LNCaP clone FGC (cell line): ENCODE measurements around the gene WRAP53.
A peak's percentile ranks its signal among the peaks of the same experiment; 100 is the strongest.

Experiments
- DNase-seq: peaks from one replicate; pipeline ENCODE4 v3.0.0-alpha.2; 2011; ENCODE audit warnings: low read depth
- H3K4me3 ChIP-seq: 2 replicates; pipeline ENCODE4 v1.5.1; 2011; ENCODE audit warnings: mild to moderate bottlenecking, low read depth, low read length, control low read depth
- TF ChIP-seq, protein P1 (sequence below): IDR thresholded peaks from 2 replicates; pipeline ENCODE4 v1.5.1; 2012; ENCODE audit warnings: mild to moderate bottlenecking; ENCODE audit not compliant: control insufficient read depth, insufficient read depth; ENCODE audit errors: extremely low read depth

The WRAP53 gene

GRCh38 chr17:7711051-7711755, 22.9 kb downstream of the WRAP53 start:
- no peak overlapping the region for H3K4me3 ChIP-seq
- no peak for DNase-seq
- TF ChIP-seq, protein P1, sequence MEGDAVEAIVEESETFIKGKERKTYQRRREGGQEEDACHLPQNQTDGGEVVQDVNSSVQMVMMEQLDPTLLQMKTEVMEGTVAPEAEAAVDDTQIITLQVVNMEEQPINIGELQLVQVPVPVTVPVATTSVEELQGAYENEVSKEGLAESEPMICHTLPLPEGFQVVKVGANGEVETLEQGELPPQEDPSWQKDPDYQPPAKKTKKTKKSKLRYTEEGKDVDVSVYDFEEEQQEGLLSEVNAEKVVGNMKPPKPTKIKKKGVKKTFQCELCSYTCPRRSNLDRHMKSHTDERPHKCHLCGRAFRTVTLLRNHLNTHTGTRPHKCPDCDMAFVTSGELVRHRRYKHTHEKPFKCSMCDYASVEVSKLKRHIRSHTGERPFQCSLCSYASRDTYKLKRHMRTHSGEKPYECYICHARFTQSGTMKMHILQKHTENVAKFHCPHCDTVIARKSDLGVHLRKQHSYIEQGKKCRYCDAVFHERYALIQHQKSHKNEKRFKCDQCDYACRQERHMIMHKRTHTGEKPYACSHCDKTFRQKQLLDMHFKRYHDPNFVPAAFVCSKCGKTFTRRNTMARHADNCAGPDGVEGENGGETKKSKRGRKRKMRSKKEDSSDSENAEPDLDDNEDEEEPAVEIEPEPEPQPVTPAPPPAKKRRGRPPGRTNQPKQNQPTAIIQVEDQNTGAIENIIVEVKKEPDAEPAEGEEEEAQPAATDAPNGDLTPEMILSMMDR, result no peak

DNA sequence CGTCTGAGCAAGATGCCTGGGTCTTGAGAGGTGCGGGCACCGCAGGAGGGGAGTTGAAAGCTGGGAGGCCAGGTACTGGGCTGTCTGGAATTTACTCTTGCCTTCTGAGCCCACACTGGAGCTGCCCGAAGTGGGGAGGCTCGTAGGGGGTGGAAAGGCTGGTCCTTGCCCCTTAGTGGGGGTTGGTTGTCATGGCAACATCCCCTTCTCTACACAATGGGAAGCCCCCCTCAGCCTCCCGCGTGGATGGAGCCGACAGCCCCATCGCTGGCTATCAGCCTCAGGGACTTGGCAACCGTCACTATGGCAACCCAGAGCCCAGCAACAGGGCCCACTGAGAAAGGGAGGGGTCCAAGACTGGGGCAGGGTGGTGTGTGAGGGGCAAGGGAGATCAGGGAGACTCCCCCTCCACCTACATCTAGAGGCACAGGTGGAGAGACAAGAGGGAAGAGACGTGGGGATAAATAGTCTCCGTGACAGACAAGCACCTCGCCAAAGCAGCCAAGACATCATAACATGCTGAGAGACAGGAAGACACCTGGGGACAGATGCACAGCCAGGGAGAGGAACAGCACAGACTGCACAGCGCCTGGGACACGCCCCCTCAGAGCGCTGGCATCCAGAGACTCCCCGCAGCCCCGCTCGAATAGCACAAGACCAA, 24.0 kb downstream of the WRAP53 start:
- TF ChIP-seq, protein P1, result no peak
- no peak overlapping the region for H3K4me3 ChIP-seq
- no peak for DNase-seq

DNA sequence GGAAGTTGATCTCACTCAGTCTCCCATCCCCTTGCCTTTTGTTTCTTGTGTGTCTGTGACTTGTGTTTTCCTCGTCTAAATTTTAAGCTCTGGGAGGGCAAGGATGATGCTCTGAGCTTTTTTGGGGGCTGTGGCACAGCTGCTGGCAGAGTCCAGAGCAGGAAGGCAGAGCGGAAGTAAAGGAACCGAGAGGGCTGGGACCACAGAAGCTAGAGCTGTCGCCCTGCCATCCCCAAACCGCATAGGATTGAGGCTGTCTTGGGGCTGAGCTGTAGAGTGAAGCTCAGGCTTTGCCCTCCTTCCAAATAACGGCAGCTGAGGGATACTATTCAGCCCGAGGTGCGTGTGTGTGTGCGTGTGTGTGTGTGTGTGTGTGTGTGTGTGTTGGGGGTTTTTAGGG, 25.5 kb downstream of the WRAP53 start:
- TF ChIP-seq, protein P1, result no peak

GRCh38 chr17:7714721-7715594, 26.7 kb downstream of the WRAP53 start:
- no peak overlapping the region for H3K4me3 ChIP-seq
- DNase-seq, result no peak
- TF ChIP-seq, protein P1, result no peak

More for the DNA sequence above, 25.5 kb downstream of the WRAP53 start:
- no peak overlapping the region for H3K4me3 ChIP-seq
- DNase-seq, result no peak

GRCh38 chr17:7715936-7716886, 27.9 kb downstream of the WRAP53 start:
- DNase-seq, result no peak

More at GRCh38 chr17:7715936-7716886, 27.9 kb downstream of the WRAP53 start:
- TF ChIP-seq, protein P1, result no peak
- H3K4me3 ChIP-seq, result peak overlapping the region; percentile 59
